ENCODE data around the gene BAIAP3. TPM values are rescaled to one million over a fixed set of nuclear protein-coding genes. Genes with fewer than 3 reads are reported as not detected.
"Not testable (repeated sequence)": the region's sequence is repeated elsewhere in the genome, so short reads cannot be mapped to it uniquely, and the experiment has no call there.

Gene BAIAP3
- total RNA-seq, 4 donors from 2014 or later, result 1.3 to 4.2 (median 2.3) TPM

DNA sequence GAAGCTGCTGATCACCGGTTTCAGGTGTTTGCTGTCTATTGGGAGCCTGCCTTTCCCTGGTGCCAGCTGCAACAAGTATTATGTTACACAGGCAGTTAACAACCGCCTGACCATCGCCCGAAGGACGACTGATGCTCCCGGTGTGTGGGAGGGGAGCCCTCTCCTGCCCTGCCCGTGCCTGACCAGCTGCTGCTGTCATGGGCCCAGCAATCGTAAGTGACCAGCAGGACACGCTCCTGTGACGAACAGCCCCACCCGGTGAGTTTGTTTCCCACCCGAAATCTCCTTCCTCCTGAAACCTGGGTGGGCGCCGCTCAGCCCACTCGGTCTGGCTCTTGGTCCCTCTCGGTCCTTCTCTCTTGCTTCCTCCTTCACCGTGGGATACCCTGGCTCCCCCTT is 41.9 kb upstream of the BAIAP3 start:
- DNase-seq (ENCODE audit: extremely low spot score), result no peak
- no peak overlapping the region for H3K27ac ChIP-seq (replicated peaks in 1 of 4)
- WGBS, result 43% methylated on average over 15 of the region's 17 CpGs
- H3K4me1 ChIP-seq, result peaks cover 0 to 14% (median 7%) of the 10 kb centered on the region in 4 donors
- H3K36me3 ChIP-seq, result no peaks in the 10 kb centered on the region
- no peaks in the 10 kb centered on the region for H3K9me3 ChIP-seq
- no peak overlapping the region for H3K4me3 ChIP-seq
- TF ChIP-seq, protein P1, sequence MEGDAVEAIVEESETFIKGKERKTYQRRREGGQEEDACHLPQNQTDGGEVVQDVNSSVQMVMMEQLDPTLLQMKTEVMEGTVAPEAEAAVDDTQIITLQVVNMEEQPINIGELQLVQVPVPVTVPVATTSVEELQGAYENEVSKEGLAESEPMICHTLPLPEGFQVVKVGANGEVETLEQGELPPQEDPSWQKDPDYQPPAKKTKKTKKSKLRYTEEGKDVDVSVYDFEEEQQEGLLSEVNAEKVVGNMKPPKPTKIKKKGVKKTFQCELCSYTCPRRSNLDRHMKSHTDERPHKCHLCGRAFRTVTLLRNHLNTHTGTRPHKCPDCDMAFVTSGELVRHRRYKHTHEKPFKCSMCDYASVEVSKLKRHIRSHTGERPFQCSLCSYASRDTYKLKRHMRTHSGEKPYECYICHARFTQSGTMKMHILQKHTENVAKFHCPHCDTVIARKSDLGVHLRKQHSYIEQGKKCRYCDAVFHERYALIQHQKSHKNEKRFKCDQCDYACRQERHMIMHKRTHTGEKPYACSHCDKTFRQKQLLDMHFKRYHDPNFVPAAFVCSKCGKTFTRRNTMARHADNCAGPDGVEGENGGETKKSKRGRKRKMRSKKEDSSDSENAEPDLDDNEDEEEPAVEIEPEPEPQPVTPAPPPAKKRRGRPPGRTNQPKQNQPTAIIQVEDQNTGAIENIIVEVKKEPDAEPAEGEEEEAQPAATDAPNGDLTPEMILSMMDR (IDR thresholded peaks at IDR 0.05), result no peak
- TF ChIP-seq EP300 (IDR thresholded peaks at IDR 0.05) (no peak), POLR2AphosphoS5 (IDR thresholded peaks at IDR 0.05) (no peak), POLR2A (IDR thresholded peaks at IDR 0.05; ENCODE audit: low read depth) (no peak)
- H3K27me3 ChIP-seq, result peaks cover 4 to 88% (median 31%) of the 10 kb centered on the region in 4 donors
- intact Hi-C loops (cut with DNase I), result no loop called here

DNA sequence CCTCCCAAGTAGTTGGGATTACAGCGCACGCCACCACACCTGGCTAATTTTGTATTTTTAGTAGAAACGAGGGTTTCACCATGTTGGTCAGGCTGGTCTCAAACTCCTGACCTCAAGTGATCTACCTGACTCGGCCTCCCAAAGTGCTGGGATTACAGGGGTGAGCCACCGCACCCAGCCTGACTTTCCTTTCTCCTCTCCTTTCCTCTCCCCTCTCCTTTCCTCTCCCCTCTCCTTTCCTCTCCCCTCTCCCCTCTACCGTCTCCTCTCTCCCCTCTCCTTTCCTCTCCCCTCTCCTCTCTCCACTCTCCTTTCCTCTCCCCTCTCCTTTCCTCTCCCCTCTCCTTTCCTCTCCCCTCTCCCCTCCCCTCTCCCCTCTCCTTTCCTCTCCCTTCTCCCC is 41.2 kb upstream of the BAIAP3 start:
- peaks cover 0 to 20% (median 12%) of the 10 kb centered on the region in 4 donors for H3K4me1 ChIP-seq
- H3K9me3 ChIP-seq; intact Hi-C loops (cut with DNase I); DNase-seq (ENCODE audit: extremely low spot score); H3K27ac ChIP-seq (replicated peaks in 1 of 4); H3K36me3 ChIP-seq; H3K4me3 ChIP-seq: not testable (repeated sequence)
- WGBS, result 70% methylated on average over 6 of the region's 6 CpGs
- H3K27me3 ChIP-seq, result peaks cover 4 to 82% (median 31%) of the 10 kb centered on the region in 4 donors

DNA sequence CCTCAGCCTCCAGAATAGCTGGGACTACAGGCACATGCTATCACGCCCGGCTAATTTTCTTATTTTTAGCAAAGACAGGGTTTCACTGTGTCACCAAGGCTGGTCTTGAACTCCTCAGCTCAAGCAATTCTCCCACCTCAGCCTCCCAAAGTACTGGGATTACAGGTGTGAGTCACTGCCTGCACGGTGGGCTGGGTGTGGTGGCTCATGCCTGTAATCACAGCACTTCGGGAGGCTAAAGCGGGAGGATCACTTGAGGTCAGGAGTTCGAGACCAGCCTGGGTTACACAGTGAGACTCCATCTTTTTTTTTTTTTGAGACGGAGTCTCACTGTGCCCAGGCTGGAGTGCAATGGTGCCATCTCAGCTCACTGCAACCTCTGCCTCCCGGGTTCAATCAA is 40.6 kb upstream of the BAIAP3 start:
- intact Hi-C loops (cut with DNase I); H3K9me3 ChIP-seq; H3K4me3 ChIP-seq; H3K27ac ChIP-seq (replicated peaks in 1 of 4); DNase-seq (ENCODE audit: extremely low spot score); H3K36me3 ChIP-seq: not testable (repeated sequence)
- H3K27me3 ChIP-seq, result peaks cover 4 to 76% (median 31%) of the 10 kb centered on the region in 4 donors
- 82% methylated on average over 8 of the region's 8 CpGs for WGBS
- peaks cover 0 to 23% (median 12%) of the 10 kb centered on the region in 4 donors for H3K4me1 ChIP-seq

DNA sequence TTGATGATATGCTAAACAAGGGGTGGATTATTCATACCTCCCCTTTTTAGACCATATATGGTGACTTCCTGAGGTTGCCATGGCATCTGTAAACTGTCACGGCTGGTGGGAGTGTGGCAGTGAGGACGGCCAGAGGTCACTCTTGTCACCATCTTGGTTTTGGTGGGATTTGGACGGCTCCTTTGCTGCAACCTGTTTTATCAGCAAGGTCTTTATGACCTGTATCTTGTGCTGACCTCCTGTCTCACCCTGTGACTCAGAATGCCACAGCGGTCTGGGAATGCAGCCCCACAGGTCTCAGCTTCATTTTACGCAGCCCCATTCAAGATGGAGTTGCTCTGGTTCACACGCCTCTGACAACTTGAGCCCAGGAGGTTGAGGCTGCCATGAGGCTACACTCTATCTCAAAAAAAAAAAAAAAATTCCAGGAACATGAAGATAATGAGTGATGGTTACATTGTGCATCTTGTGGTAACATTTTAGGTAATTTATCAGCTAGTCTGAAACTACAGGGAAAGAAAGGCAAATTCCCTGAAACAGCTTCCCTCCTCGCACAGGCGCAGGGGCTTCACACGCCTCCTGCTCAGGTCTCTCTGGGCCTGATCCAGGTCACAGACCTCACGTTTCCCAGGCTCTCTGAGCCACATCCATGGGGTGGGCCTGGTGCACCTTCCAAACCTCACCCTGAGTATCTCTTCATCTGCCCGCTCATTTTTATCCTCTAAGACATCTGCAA is 39.4 kb upstream of the BAIAP3 start:
- 64% methylated on average over 11 of the region's 11 CpGs for WGBS
- H3K27ac ChIP-seq (replicated peaks in 1 of 4), result no peak overlapping the region
- no peak for TF ChIP-seq EP300 (IDR thresholded peaks at IDR 0.05)
- no peak for TF ChIP-seq POLR2AphosphoS5 (IDR thresholded peaks at IDR 0.05)
- TF ChIP-seq, protein P1 (IDR thresholded peaks at IDR 0.05), result no peak
- TF ChIP-seq POLR2A (IDR thresholded peaks at IDR 0.05; ENCODE audit: low read depth), result no peak
- intact Hi-C loops (cut with DNase I), result no loop called here
- H3K9me3 ChIP-seq, result no peaks in the 10 kb centered on the region
- peaks cover 0 to 20% (median 7%) of the 10 kb centered on the region in 4 donors for H3K4me1 ChIP-seq
- peaks cover 0 to 69% (median 19%) of the 10 kb centered on the region in 4 donors for H3K27me3 ChIP-seq
- no peak for DNase-seq (ENCODE audit: extremely low spot score)
- H3K36me3 ChIP-seq, result no peaks in the 10 kb centered on the region
- H3K4me3 ChIP-seq, result no peak overlapping the region

DNA sequence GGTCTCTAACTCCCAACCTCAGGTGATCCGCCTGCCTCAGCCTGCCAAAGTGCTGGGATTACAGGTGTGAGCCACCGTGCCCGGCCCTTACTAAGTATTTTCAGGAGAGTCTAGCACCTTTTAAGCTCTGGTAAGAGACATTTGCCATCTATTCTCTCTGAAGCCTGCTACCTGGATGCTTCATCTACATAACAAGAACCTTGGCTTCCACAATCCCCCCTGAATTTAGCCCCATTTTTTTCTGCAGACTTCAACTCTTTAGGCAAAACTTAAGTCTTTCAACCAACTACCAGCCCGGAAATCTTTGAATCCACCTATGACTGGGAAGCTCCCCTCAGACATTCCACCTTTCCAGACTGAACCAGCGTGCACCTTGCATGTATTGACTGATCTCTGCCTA is 38.0 kb upstream of the BAIAP3 start:
- 51% methylated on average over 5 of the region's 5 CpGs for WGBS
- no peak for TF ChIP-seq POLR2A (IDR thresholded peaks at IDR 0.05; ENCODE audit: low read depth)
- TF ChIP-seq, protein P1 (IDR thresholded peaks at IDR 0.05), result no peak
- no peak for TF ChIP-seq EP300 (IDR thresholded peaks at IDR 0.05)
- TF ChIP-seq POLR2AphosphoS5 (IDR thresholded peaks at IDR 0.05), result no peak
- intact Hi-C loops (cut with DNase I), result no loop called here

DNA sequence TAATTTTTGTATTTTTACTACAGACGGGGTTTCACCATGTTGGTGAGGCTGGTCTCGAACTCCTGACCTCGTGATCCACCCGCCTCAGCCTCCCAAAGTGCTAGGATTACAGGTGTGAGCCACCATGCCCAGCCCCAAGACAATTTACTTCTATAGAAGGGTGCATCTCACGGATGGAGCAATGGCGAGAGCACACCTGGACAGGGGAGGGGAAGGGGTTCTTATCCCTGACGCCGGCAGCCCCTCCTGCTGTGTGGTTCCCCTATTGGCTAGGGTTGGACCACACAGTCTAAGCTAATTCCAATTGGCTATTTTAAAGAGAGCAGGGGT is 36.8 kb upstream of the BAIAP3 start:
- H3K9me3 ChIP-seq; H3K36me3 ChIP-seq; H3K27ac ChIP-seq (replicated peaks in 1 of 4); DNase-seq (ENCODE audit: extremely low spot score); intact Hi-C loops (cut with DNase I); H3K4me3 ChIP-seq: not testable (repeated sequence)
- peaks cover 0 to 69% (median 18%) of the 10 kb centered on the region in 4 donors for H3K27me3 ChIP-seq
- H3K4me1 ChIP-seq, result peaks cover 7 to 20% (median 16%) of the 10 kb centered on the region in 4 donors
- 63% methylated on average over 8 of the region's 8 CpGs for WGBS

More for the DNA sequence above, 38.0 kb upstream of the BAIAP3 start:
- Histone ChIP-seq H3K4me1 (peaks cover 0 to 11% (median 6%) of the 10 kb centered on the region in 4 donors), H3K9me3 (no peaks in the 10 kb centered on the region), H3K27me3 (peaks cover 0 to 69% (median 13%) of the 10 kb centered on the region in 4 donors), H3K4me3 (no peak overlapping the region), H3K36me3 (no peaks in the 10 kb centered on the region), H3K27ac (replicated peaks in 1 of 4) (no peak overlapping the region)
- no peak for DNase-seq (ENCODE audit: extremely low spot score)

All from esophagus muscularis mucosa (tissue), 4 donors.